Measurements from ENCODE around the gene ZNF260.

GRCh38 chr19:36508325-36508724 is 19.7 kb downstream of the ZNF260 start:
- TF ChIP-seq CTCF (CRISPR knock-in tag; IDR thresholded peaks at IDR 0.05) (no peak), EED (CRISPR knock-in tag; IDR thresholded peaks at IDR 0.05) (no peak), ZBTB42 (CRISPR knock-in tag; IDR thresholded peaks at IDR 0.05) (no peak), PREB (CRISPR knock-in tag; IDR thresholded peaks at IDR 0.05) (no peak), ZNF776 (CRISPR knock-in tag; IDR thresholded peaks at IDR 0.05) (no peak), CREB3 (CRISPR knock-in tag; IDR thresholded peaks at IDR 0.05) (no peak)

All from HepG2 (cell line).